NCI-H82 treated with DMSO at 0.1 percent for 48 hours (cell line): Measurements from ENCODE around the gene FHL5.
A peak's percentile ranks its signal among the peaks of the same experiment; 100 is the strongest.
"Not testable (repeated sequence)": the region's sequence is repeated elsewhere in the genome, so short reads cannot be mapped to it uniquely, and the experiment has no call there.

Experiments
- DNase-seq: peaks from one replicate; lab custom pipeline; 2025; ENCODE audit not compliant: unreplicated experiment; lab: John Stamatoyannopoulos, UW

The FHL5 gene

DNA sequence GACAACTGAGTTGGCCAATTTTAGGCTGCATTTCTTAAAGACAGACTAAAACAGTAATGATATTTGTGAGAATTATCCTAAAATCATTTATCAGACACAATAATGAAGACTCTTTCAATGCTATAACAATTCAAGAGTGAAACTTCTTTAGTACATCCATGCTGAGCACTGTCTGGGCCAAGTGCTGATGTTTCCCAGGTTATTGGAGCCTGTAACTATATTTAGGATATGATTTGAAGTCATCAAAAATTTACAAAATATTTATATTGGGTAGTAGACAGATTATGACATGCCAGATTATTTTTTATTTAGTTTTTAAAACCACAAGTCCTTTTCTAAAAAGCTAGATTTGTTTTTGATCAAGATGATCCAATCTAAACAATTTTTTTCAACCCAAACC, 45.1 kb downstream of the FHL5 start:
- DNase-seq: no peak

DNA sequence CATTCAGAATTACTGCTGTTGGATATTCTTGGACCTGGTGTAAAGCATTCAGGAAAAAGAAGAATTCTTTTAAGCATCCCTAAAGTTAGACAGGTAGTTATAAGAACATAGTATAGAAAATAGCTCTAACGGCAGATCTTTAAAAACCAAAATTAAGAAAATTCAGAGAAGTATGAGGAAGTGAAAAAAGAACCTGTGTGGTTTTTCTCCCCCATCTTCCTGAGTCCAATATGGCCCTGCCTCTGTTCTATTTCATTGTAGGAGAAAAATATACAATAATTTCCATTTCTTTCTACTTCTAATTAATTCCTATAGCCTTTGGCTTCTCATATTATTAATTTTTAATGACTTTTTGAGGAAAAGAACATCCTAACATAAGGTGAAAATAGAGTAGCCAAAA, 47.1 kb downstream of the FHL5 start:
- DNase-seq: no peak

DNA sequence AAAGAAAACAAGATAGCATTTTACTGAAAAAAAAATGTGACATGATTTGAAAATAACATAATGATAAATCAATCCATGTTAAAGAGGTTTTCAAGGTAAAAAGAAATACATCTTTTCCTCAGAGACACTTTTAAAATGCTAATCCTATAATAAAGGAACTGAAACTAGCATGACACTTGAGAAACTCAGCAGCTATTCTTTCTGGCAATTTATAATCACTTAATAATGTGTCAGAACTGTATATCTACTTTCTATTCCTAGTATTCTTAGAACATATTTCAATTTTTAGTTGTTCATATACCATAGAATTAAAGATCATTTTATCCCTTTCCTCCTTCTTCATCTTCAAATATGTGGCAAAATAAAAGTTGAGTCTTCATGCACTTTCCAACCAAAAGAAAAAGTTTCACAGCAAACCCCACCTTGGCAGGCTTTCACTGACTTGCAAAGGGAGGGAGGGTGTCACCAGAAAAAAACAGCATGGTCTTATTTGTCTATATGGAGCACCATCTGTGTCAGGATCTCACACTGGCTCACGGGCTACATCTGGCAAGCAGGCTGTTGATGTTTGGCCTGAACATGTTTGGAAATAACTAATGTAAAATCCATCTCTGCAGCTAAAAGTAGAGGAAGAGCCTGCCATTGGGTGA, 48.5 kb downstream of the FHL5 start:
- peak; percentile 38 for DNase-seq

DNA sequence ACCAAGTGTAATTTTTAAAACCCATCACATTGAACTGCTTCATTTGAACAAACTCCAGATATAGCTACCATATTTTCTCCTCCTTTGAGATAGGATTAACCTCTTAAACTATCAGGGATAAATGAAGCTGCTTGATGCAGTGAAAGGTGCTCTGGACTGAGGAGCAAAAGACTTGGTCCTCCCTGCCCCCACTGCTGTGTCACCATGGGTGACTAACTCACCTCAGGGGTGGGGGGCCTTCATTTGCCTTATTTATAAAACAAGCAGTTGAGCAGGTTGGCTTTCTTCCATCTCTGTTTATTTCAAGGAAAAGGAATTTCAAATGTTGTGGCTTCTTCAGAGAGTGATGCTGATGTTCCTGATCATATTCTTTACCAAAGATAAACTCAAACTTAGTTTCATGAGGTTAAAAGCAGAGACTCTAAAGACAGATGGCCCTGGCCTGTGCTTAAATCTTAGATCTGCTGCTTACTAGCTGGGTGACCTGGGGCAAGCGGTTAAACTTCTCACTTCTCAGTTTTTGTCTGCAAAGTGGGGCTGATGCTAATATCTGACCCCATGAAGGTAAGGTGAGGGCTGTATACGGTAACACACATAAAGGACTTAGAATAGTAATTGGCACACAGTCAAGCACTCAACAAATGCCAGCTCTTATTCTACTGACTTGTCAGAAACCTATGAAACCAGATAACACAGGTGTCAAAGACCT, 50.5 kb downstream of the FHL5 start:
- DNase-seq: peak; percentile 46

DNA sequence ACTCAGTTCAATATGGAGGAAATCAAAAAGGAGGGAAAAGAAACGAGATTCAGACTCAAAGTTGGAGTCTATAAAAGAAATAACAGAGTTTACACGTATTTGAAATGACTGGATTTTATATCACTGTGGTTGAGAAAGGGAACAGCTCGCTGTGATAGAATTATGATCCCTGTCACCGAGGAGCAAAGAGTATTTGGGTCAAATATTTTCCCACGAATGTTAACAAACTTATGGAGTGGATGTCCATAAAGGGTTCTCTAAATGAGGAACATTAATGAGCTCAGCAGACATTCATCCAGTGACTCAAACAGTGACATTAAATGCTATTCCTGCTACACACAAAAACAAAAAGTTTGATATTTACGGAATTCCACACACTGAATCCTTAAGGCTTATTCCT, 57.9 kb downstream of the FHL5 start:
- no peak for DNase-seq

GRCh38 chr6:96621983-96622382, 59.1 kb downstream of the FHL5 start:
- no peak for DNase-seq

- no peak for DNase-seq
These were observed 62.0 kb downstream of the FHL5 start for GRCh38 chr6:96624957-96625356.

DNA sequence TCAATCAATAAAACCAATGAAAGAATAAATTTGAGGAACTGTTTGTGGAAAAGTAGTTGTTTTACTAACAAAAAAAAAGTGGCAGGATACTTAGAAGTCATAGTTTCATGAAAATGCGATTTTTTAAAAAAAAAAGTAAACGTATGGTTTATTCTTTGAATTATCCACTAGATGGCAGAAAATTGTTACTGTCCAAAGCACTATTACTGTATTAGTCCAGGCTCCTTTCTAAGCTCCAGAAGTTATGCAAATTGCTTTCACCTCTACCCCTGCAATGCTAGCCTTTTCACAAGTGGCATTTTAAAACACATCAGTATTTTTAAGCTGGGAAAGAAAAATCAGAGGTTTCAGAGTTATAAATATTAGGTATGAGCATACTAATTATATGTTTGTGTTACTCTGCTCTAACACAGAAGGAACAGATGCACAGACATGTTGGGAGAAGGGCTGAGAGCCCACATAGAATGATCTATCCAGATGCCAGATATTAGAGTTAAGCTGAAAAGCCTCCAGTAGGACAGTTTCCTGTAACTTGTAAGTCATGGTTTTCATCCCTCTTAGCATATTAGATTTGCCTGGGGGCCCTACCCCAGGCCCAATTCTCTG, 63.9 kb downstream of the FHL5 start:
- peak; percentile 85 for DNase-seq

DNA sequence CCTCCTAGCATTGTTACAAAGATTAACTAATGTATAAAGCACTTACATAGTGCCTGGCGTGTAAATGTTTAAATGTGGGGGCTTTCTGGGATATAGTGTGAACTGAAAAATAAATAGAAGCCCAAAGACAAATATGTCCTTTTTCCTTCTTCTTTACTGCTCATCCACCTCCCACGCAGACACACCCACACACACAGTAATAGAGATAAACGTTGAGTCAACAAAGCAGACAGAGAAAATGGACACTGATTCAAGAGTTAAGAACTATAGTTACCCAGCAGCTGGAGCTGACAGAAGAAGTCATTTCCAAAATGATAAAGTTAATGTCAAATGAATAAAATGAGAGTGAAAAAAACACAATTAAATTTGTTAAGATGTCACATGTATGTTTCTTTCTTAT, 68.3 kb downstream of the FHL5 start:
- no peak for DNase-seq

- not testable (repeated sequence) for DNase-seq
These were observed 75.1 kb downstream of the FHL5 start for GRCh38 chr6:96637979-96638378.

- no peak for DNase-seq
These were observed 82.2 kb downstream of the FHL5 start for GRCh38 chr6:96645106-96645505.

- no peak for DNase-seq
These were observed 87.0 kb downstream of the FHL5 start for GRCh38 chr6:96649926-96650325.

- no peak for DNase-seq
These were observed 88.9 kb downstream of the FHL5 start for GRCh38 chr6:96651816-96652215.

DNA sequence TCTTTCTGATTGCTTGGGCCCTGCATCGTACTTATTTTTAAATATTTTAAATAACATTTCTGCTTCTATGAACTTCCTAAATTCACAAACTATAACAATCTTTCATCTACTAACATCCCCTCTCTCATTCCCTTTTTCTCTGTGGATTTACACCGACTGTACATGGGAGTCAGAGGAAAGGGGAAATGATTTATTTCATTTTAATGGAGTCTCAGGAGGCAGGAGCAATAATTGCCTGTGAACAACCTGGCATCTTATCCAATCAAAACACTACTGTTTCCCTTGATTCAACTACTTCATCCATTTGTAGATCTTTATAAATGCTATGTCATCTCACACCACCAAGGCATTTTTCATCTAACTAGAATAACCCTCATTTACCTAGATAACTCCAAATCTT, 89.6 kb downstream of the FHL5 start:
- DNase-seq: no peak

GRCh38 chr6:96653181-96653580, 90.3 kb downstream of the FHL5 start:
- DNase-seq: no peak

GRCh38 chr6:96656567-96656966, 93.6 kb downstream of the FHL5 start:
- DNase-seq: no peak

DNA sequence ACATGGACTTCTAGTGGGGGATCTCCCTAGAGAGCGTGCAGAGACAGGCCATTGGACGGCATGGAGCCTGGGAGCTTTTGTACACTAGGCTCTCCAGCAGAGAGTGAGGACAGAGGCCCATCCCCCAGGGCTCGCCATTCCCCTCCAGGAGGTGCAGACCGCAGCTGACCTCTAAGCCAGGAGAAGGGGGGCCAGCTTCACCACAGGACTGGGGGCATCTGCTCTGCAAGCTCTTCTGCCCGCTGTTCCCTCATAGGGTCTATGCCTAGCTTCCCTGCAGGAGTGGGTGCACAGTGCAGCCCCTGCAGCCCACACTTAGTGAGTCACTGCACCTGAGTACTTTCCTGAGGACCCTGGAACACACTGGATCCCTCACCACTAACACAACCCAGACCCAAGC, 94.4 kb downstream of the FHL5 start:
- DNase-seq: no peak

GRCh38 chr6:96659084-96659845, 96.3 kb downstream of the FHL5 start:
- DNase-seq: no peak
